ENCODE results near the gene PIR. TPM values are rescaled to one million over a fixed set of nuclear protein-coding genes. Genes with fewer than 3 reads are reported as not detected.

Gene PIR
- total RNA-seq, 1 experiment from 2014 or later = 8.2 TPM

DNA sequence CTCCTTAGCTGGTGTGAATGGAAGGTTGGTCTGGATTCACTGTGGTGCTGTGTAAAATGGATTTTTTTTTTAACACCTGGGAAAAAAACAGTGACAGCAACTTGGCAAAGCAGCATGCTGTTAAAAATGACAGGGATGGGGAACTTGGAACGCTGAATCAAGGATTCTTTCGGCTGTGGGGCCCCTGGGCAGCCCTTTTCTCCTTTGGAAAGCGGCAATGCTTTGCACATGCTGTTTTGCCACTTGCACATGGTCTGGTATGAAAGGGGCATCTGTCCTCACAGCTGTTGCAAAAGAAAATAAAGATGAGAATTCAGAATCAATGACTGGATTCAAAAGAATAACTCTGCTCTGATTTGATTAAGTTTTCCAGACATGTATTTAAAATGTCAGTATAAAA, 147.2 kb downstream of the PIR start:
- no peak overlapping the region for H3K4me3 Mint-ChIP-seq (ENCODE audit: unreplicated experiment)
- intact Hi-C loops (cut with micrococcal nuclease) = no loop called here
- CTCF ChIA-PET = interaction anchor here (0.6 to 14.6 kb wide), 6 partner anchors 45 to 219 kb away, joined by 3 to 353 read pairs (median 10); no protein-coding TSS in a partner anchor

DNA sequence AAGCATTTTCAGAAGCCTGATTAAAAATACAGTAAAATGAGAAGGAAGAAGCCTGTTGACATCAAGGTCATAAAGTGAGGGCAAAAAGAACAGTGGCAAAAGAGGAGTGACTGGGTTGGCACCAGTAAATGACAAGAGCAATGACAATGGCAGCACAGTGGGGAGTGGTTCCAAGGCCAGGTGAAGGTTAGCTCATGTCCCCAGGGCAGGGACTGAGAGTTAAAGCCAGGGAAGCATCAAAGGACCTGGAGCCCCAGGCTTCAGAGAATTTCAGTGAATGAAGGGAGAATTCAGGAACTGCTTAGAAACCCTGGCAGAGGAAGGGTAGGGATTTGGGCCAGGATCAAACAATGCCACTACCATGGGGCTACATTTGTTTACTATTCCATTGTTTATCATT, 149.0 kb downstream of the PIR start:
- H3K4me1 Mint-ChIP-seq (ENCODE audit: insufficient read depth, unreplicated experiment) = peaks cover 6% of the 10 kb centered on the region
- no peak for DNase-seq (ENCODE audit: unreplicated experiment)
- no peaks in the 10 kb centered on the region for H3K9me3 Mint-ChIP-seq (ENCODE audit: unreplicated experiment)
- ChIA-PET CTCF (interaction anchor here (10.1 to 14.6 kb wide), 2 partner anchors 44 to 123 kb away, joined by 87 to 353 read pairs; no protein-coding TSS in a partner anchor), POLR2A (interaction anchor here (1.5 kb wide), 1 partner anchor 149 kb away, joined by 4 read pairs; the partner anchor contains the start of gene PIR)
- no peak overlapping the region for H3K4me3 Mint-ChIP-seq (ENCODE audit: unreplicated experiment)
- no peaks in the 10 kb centered on the region for H3K36me3 Mint-ChIP-seq (ENCODE audit: insufficient read depth, unreplicated experiment)
- no peak for TF ChIP-seq CTCF (IDR thresholded peaks at IDR 0.05; ENCODE audit: unreplicated experiment)
- peaks cover 59% of the 10 kb centered on the region for H3K27me3 Mint-ChIP-seq (ENCODE audit: insufficient read depth, unreplicated experiment)
- no peak overlapping the region for H3K27ac Mint-ChIP-seq (ENCODE audit: low read depth, unreplicated experiment)
- no TSS peak for BruUV-seq (replicated peaks)
- intact Hi-C loops (cut with micrococcal nuclease) = no loop called here

More for the DNA sequence above, 147.2 kb downstream of the PIR start:
- Mint-ChIP-seq H3K9me3 (ENCODE audit: unreplicated experiment) (no peaks in the 10 kb centered on the region), H3K27me3 (ENCODE audit: insufficient read depth, unreplicated experiment) (peaks cover 55% of the 10 kb centered on the region), H3K4me1 (ENCODE audit: insufficient read depth, unreplicated experiment) (peaks cover 6% of the 10 kb centered on the region), H3K36me3 (ENCODE audit: insufficient read depth, unreplicated experiment) (no peaks in the 10 kb centered on the region), H3K27ac (ENCODE audit: low read depth, unreplicated experiment) (no peak overlapping the region)
- no peak for DNase-seq (ENCODE audit: unreplicated experiment)
- POLR2A ChIA-PET = interaction anchor here (1.0 kb wide), 1 partner anchor 43 kb away, joined by 3 read pairs; no protein-coding TSS in a partner anchor
- TF ChIP-seq CTCF (IDR thresholded peaks at IDR 0.05; ENCODE audit: unreplicated experiment) = no peak
- no TSS peak for BruUV-seq (replicated peaks)

GRCh38 chrX:15343075-15343476, 150.1 kb downstream of the PIR start:
- BruUV-seq (replicated peaks) = no TSS peak

DNA sequence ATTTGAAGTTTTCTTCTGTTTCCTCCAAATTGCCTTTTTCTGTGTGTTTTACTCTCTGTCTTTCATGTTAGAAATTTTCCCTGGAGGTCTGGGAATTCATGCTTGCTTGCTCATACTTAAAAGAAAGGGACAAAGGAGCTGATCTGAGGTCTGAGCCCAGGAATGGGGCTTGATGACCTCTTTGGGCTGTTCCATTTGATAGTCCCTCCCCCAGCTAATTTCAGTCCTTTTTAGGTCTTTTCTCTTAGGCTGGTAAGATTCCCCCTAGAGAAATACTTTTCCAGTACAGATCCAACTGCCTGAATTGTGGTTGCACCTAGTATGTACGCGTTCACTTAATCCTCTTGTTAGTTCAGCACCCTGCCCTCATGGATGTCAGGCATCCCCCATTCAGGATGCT, 152.3 kb downstream of the PIR start:
- POLR2A ChIA-PET = no interaction called here
- TF ChIP-seq CTCF (IDR thresholded peaks at IDR 0.05; ENCODE audit: unreplicated experiment) = no peak
- CTCF ChIA-PET = interaction anchor here (4.6 to 10.1 kb wide), 2 partner anchors 9 to 40 kb away, joined by 28 to 87 read pairs; no protein-coding TSS in a partner anchor
- no peak for DNase-seq (ENCODE audit: unreplicated experiment)
- Mint-ChIP-seq H3K36me3 (ENCODE audit: insufficient read depth, unreplicated experiment) (no peaks in the 10 kb centered on the region), H3K27ac (ENCODE audit: low read depth, unreplicated experiment) (no peak overlapping the region), H3K9me3 (ENCODE audit: unreplicated experiment) (no peaks in the 10 kb centered on the region), H3K4me3 (ENCODE audit: unreplicated experiment) (no peak overlapping the region), H3K27me3 (ENCODE audit: insufficient read depth, unreplicated experiment) (peaks cover 76% of the 10 kb centered on the region), H3K4me1 (ENCODE audit: insufficient read depth, unreplicated experiment) (peaks cover 6% of the 10 kb centered on the region)
- BruUV-seq (replicated peaks) = no TSS peak
- intact Hi-C loops (cut with micrococcal nuclease) = no loop called here

More at GRCh38 chrX:15343075-15343476, 150.1 kb downstream of the PIR start:
- no peak overlapping the region for H3K4me3 Mint-ChIP-seq (ENCODE audit: unreplicated experiment)
- ChIA-PET CTCF (interaction anchor here (1.0 to 14.6 kb wide), 7 partner anchors 9 to 149 kb away, joined by 3 to 353 read pairs (median 5); no protein-coding TSS in a partner anchor), POLR2A (interaction anchor here (0.6 to 1.7 kb wide), 7 partner anchors 8 to 255 kb away, joined by 3 to 4 read pairs (median 3); partner anchors contain the start of genes PIGA and PIR)
- H3K4me1 Mint-ChIP-seq (ENCODE audit: insufficient read depth, unreplicated experiment) = peaks cover 6% of the 10 kb centered on the region
- intact Hi-C loops (cut with micrococcal nuclease) = no loop called here
- no peaks in the 10 kb centered on the region for H3K36me3 Mint-ChIP-seq (ENCODE audit: insufficient read depth, unreplicated experiment)
- no peak overlapping the region for H3K27ac Mint-ChIP-seq (ENCODE audit: low read depth, unreplicated experiment)
- DNase-seq (ENCODE audit: unreplicated experiment) = peak; percentile 78
- H3K27me3 Mint-ChIP-seq (ENCODE audit: insufficient read depth, unreplicated experiment) = peaks cover 61% of the 10 kb centered on the region
- no peak for TF ChIP-seq CTCF (IDR thresholded peaks at IDR 0.05; ENCODE audit: unreplicated experiment)
- no peaks in the 10 kb centered on the region for H3K9me3 Mint-ChIP-seq (ENCODE audit: unreplicated experiment)

Data from MCF 10A (cell line).